Measurements from ENCODE around the gene SLC19A1. TPM values are rescaled to one million over a fixed set of nuclear protein-coding genes. Genes with fewer than 3 reads are reported as not detected.

Gene SLC19A1
- total RNA-seq, 4 donors from 2014 or later = 3.6 to 7.3 (median 5.0) TPM

DNA sequence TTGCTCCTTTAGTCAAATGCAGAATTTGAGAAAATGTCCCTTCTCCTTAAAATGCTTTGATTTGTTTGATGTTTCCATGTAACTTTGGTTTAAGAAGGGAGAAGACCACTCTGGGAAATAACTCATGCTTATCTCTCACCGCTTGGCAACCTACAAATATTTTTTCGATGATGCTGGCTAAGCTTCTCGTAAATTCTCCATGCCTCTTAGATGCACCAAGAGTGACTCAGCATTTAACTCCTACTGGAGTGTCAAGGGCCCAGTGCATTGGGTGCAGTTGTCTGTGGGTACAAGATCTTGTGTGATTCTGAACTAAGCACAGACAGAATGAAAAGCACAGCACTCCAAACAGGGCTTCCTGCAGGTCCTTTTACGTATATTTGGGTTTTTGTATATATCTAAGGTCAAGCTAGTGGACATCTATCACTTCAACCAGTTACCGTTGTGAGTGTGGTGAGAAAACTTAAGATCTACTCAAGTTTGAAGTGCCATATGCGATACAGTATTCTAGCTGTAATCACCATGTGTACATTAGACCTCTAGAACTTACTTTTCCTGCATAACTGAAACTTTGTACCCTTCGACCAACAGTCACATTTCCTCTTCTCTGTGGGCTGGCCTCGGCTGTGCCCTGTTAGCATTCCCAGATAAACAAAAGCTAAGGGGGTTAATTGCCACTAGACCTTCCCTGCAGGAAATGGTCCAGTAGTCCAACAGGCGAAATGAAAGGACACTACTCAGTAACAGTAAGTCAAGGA, 81.5 kb downstream of the SLC19A1 start:
- intact Hi-C loops (cut with DNase I; ENCODE audit: low total_unique reads) = no loop called here
- no peak for DNase-seq (ENCODE audit: low spot score in 2 of 2)
- TF ChIP-seq POLR2A (IDR thresholded peaks at IDR 0.05) = no peak
- TF ChIP-seq, protein P1, sequence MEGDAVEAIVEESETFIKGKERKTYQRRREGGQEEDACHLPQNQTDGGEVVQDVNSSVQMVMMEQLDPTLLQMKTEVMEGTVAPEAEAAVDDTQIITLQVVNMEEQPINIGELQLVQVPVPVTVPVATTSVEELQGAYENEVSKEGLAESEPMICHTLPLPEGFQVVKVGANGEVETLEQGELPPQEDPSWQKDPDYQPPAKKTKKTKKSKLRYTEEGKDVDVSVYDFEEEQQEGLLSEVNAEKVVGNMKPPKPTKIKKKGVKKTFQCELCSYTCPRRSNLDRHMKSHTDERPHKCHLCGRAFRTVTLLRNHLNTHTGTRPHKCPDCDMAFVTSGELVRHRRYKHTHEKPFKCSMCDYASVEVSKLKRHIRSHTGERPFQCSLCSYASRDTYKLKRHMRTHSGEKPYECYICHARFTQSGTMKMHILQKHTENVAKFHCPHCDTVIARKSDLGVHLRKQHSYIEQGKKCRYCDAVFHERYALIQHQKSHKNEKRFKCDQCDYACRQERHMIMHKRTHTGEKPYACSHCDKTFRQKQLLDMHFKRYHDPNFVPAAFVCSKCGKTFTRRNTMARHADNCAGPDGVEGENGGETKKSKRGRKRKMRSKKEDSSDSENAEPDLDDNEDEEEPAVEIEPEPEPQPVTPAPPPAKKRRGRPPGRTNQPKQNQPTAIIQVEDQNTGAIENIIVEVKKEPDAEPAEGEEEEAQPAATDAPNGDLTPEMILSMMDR (IDR thresholded peaks at IDR 0.05) = no peak
- 79 to 85% methylated on average over 9 of the region's 9 CpGs for WGBS, 2 donors
- H3K4me3 ChIP-seq (ENCODE audit: low read depth, poor library complexity, severe bottlenecking) = no peak overlapping the region

DNA sequence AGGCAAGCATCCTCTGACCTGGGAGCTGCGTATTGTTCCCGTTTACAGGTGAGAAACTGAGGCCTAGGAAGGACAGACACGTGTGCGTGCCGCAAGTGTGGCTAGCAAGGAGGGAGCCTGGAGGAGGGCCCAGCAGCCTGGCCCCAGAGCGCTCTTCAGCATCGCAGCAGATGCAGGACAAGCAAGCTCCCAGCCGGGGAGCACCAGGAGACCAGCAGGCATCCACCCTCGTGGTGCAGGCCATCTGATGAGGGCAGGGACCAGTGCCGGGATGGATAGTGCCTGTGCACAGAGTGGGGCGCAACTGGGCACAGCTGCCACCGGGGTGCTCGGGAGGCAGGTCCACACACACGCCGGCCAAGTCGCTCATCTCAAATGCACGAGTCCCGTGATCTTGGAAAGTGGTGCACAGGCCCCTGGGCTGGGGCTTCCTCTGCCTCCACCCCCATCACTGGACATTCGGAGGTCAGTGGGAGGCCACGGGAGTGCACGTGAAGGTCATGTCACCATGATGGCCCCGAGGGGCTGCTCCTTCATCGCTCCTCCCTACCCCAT, 82.2 kb downstream of the SLC19A1 start:
- intact Hi-C loops (cut with DNase I; ENCODE audit: low total_unique reads) = no loop called here
- WGBS, 2 donors = 95 to 97% methylated on average over 13 to 15 of the region's 23 CpGs
- DNase-seq (ENCODE audit: low spot score in 2 of 2) = no peak
- no peak overlapping the region for H3K4me3 ChIP-seq (ENCODE audit: low read depth, poor library complexity, severe bottlenecking)
- TF ChIP-seq, protein P1 (IDR thresholded peaks at IDR 0.05) = no peak
- TF ChIP-seq POLR2A (IDR thresholded peaks at IDR 0.05) = no peak

DNA sequence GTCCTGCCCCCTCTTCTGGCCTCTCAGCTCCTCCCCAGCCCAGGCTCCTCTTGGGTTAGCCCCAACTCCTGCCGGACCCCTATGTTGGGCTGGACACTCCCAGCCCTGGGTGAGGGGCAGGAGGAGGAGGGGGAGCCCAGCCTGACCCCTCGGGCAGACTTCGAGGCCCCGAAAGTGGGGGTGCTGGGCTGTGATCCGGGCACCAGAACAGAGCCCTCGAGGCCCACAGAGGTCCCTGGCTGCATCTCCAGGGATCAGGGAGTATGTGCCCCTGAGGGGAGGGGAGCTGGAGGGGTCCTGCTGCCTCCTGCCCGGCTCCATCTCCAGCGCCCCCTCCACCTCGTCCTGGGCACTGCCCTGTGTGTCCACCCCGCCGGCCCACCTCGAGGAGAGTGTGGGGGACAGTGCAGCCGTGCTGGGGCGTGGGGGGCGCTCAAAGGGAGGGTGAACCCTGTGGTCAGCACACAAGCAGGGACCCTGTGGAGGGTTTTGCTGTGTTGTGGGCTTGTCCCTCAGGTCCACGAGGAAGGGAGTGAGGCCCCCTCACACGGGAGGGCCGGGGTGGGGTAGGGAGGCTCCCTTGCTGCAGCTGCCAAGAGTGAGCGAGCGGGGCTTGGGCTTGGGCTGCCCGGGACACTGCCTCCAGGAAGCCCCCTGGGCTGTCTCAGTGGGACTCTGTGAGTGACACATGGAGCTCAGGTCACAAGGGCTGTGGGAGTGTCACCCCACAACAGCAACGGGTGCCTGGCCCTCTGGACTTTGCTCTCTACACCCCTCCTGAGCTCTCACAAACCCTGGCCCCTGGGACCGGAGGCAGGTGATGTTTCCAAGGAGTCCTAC, 82.8 kb downstream of the SLC19A1 start:
- H3K4me3 ChIP-seq (ENCODE audit: low read depth, poor library complexity, severe bottlenecking) = no peak overlapping the region
- intact Hi-C loops (cut with DNase I; ENCODE audit: low total_unique reads) = no loop called here
- WGBS, 2 donors = 91 to 93% methylated on average over 12 to 20 of the region's 23 CpGs
- DNase-seq (ENCODE audit: low spot score in 2 of 2) = no peak
- no peak for TF ChIP-seq POLR2A (IDR thresholded peaks at IDR 0.05)
- TF ChIP-seq, protein P1 (IDR thresholded peaks at IDR 0.05) = no peak

DNA sequence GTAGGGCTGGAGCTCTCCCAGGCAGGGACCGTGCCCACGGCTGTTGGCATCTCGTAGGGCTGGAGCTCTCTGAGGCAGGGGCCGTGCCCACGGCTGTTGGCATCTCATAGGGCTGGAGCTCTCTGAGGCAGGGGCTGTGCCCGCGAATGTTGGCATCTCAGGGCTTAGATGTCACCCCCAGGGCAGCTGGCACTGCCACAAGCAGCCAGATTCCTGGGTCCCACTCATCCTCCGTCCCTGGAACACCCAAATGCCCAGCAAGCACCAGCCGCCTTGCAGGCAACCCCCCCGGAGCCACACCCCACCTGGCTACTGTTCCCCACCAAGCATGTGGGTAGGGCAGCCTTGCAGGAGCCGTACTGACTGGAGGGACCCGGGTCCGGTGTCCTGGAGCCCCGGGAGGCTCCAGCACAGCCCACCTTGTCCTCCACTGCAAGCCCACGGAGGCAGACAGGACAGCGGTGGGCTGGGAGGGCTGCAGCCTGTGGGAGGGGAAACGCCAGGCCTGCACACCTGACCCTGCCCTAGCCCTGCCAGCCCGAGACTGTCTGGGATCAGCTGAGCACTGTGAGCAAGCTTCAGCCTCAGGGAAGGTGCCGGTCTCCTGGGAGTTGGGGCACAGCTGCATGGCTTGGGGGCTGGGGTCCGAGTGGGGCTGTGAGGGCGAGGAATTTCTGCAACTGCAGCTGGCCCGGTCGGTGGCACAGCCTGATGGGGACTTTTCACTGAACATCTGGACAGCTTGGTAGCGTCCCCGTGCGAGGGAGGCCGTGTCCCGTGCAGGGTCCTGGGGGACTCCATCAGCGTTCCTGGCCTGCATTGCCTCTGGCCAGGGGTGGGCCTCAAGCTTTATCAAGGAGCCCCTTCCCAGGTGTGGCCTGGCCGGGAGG, 83.7 kb downstream of the SLC19A1 start:
- H3K4me3 ChIP-seq (ENCODE audit: low read depth, poor library complexity, severe bottlenecking) = no peak overlapping the region
- intact Hi-C loops (cut with DNase I; ENCODE audit: low total_unique reads) = no loop called here
- 77 to 78% methylated on average over 17 to 18 of the region's 30 CpGs for WGBS, 2 donors
- DNase-seq (ENCODE audit: low spot score in 2 of 2) = no peak
- TF ChIP-seq, protein P1 (IDR thresholded peaks at IDR 0.05) = no peak
- TF ChIP-seq POLR2A (IDR thresholded peaks at IDR 0.05) = no peak

DNA sequence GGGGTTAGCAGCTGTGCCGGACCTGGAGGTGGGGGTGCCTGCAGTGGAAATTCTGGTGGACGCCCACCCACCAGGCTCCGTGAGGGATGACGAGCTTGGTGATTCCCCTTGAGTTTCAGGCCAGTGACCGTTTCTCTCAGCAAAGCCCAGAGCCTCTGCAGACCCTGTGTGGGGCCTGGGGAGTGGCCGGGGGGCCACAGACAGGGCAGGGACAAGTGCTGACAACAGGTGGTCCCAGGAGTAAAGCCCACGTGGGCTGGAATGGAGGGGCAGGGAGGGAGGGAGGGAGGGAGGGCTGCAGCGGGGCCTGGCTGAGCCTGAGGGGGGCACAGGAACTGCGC, 84.4 kb downstream of the SLC19A1 start:
- no peak for DNase-seq (ENCODE audit: low spot score in 2 of 2)
- no peak for TF ChIP-seq POLR2A (IDR thresholded peaks at IDR 0.05)
- TF ChIP-seq, protein P1 (IDR thresholded peaks at IDR 0.05) = no peak
- WGBS, 2 donors = 61 to 72% methylated on average over 7 to 9 of the region's 9 CpGs
- no peak overlapping the region for H3K4me3 ChIP-seq (ENCODE audit: low read depth, poor library complexity, severe bottlenecking)
- intact Hi-C loops (cut with DNase I; ENCODE audit: low total_unique reads) = no loop called here
